ENCODE data around the gene LSAMP. TPM values are rescaled to one million over a fixed set of nuclear protein-coding genes. Genes with fewer than 3 reads are reported as not detected.

LSAMP gene
- total and polyA plus RNA-seq, 8 donors, result 17.3 to 28.0 (median 26.0) TPM

- intact Hi-C loops (cut with DNase I), result no loop called here
- no peak overlapping the region for H3K4me3 ChIP-seq
- no peaks in the 10 kb centered on the region for H3K9me3 ChIP-seq
- no peaks in the 10 kb centered on the region for H3K27me3 ChIP-seq
- H3K36me3 ChIP-seq, result no peaks in the 10 kb centered on the region
- no peak for TF ChIP-seq CTCF (IDR thresholded peaks at IDR 0.05)
- DNase-seq (peak in 1 of 4 donors; percentile 13), ATAC-seq (peak; percentile 75)
- no peak overlapping the region for H3K27ac ChIP-seq
- H3K4me1 ChIP-seq, result no peaks in the 10 kb centered on the region
These were observed 439.9 kb downstream of the LSAMP start for GRCh38 chr3:116005404-116005803.

- no peaks in the 10 kb centered on the region for H3K4me1 ChIP-seq
- DNase-seq, result no peak
- H3K27me3 ChIP-seq, result no peaks in the 10 kb centered on the region
- TF ChIP-seq CTCF (IDR thresholded peaks at IDR 0.05), result no peak
- H3K27ac ChIP-seq, result no peak overlapping the region
- ATAC-seq, result no peak
- no peaks in the 10 kb centered on the region for H3K36me3 ChIP-seq
- intact Hi-C loops (cut with DNase I), result no loop called here
- H3K4me3 ChIP-seq, result no peak overlapping the region
- no peaks in the 10 kb centered on the region for H3K9me3 ChIP-seq
These were observed 443.1 kb downstream of the LSAMP start for GRCh38 chr3:116002235-116002634.

- no peak for TF ChIP-seq CTCF (IDR thresholded peaks at IDR 0.05)
These were observed 444.1 kb downstream of the LSAMP start for GRCh38 chr3:116001151-116001621.

GRCh38 chr3:116000311-116000710 lies 445.0 kb downstream of the LSAMP start:
- no peak overlapping the region for H3K4me3 ChIP-seq
- H3K27me3 ChIP-seq, result no peaks in the 10 kb centered on the region
- no peak overlapping the region for H3K27ac ChIP-seq
- no peak for DNase-seq
- H3K4me1 ChIP-seq, result no peaks in the 10 kb centered on the region
- ATAC-seq, result peak; percentile 63
- H3K9me3 ChIP-seq, result no peaks in the 10 kb centered on the region
- TF ChIP-seq CTCF (IDR thresholded peaks at IDR 0.05), result no peak
- H3K36me3 ChIP-seq, result no peaks in the 10 kb centered on the region
- intact Hi-C loops (cut with DNase I), result no loop called here

More at GRCh38 chr3:116001151-116001621, 444.1 kb downstream of the LSAMP start:
- H3K4me1 ChIP-seq, result no peaks in the 10 kb centered on the region
- no peak overlapping the region for H3K4me3 ChIP-seq
- no peak for DNase-seq
- no peak for ATAC-seq
- peak overlapping the region in 1 of 2 donors; percentile 14 for H3K27ac ChIP-seq
- H3K9me3 ChIP-seq, result no peaks in the 10 kb centered on the region
- no peaks in the 10 kb centered on the region for H3K36me3 ChIP-seq
- H3K27me3 ChIP-seq, result no peaks in the 10 kb centered on the region
- intact Hi-C loops (cut with DNase I), result no loop called here

GRCh38 chr3:115999613-116000012 lies 445.7 kb downstream of the LSAMP start:
- Histone ChIP-seq H3K4me3 (no peak overlapping the region), H3K4me1 (no peaks in the 10 kb centered on the region), H3K27ac (no peak overlapping the region), H3K27me3 (no peaks in the 10 kb centered on the region), H3K36me3 (no peaks in the 10 kb centered on the region), H3K9me3 (no peaks in the 10 kb centered on the region)
- TF ChIP-seq CTCF (IDR thresholded peaks at IDR 0.05), result no peak
- ATAC-seq (no peak), DNase-seq (no peak)
- intact Hi-C loops (cut with DNase I), result no loop called here

Data from left lung (tissue), 10 donors.